Amniotic stem cell (primary cell): ENCODE measurements around the gene KCNJ12.
"Not testable (repeated sequence)": the region's sequence is repeated elsewhere in the genome, so short reads cannot be mapped to it uniquely, and the experiment has no call there.

Source experiments
- DNase-seq: peaks from one replicate; lab custom pipeline; 2025; lab: John Stamatoyannopoulos, UW

KCNJ12 gene

GRCh38 chr17:21422311-21423189, 46.4 kb downstream of the KCNJ12 start:
- DNase-seq: not testable (repeated sequence)

GRCh38 chr17:21423190-21423493, 47.0 kb downstream of the KCNJ12 start:
- DNase-seq: not testable (repeated sequence)

- not testable (repeated sequence) for DNase-seq
These were observed 48.5 kb downstream of the KCNJ12 start for GRCh38 chr17:21424697-21425096.

GRCh38 chr17:21425321-21425720, 49.2 kb downstream of the KCNJ12 start:
- no peak for DNase-seq

- no peak for DNase-seq
These were observed 49.6 kb downstream of the KCNJ12 start for GRCh38 chr17:21425736-21426135.

- DNase-seq: not testable (repeated sequence)
These were observed 50.1 kb downstream of the KCNJ12 start for GRCh38 chr17:21426246-21426645.

GRCh38 chr17:21426876-21427275, 50.7 kb downstream of the KCNJ12 start:
- DNase-seq: not testable (repeated sequence)

- not testable (repeated sequence) for DNase-seq
These were observed 51.6 kb downstream of the KCNJ12 start for GRCh38 chr17:21427727-21428126.

GRCh38 chr17:21428752-21429424, 52.7 kb downstream of the KCNJ12 start:
- not testable (repeated sequence) for DNase-seq

GRCh38 chr17:21429921-21430628, 53.9 kb downstream of the KCNJ12 start:
- not testable (repeated sequence) for DNase-seq

- not testable (repeated sequence) for DNase-seq
These were observed 57.8 kb downstream of the KCNJ12 start for GRCh38 chr17:21433971-21434370.

- not testable (repeated sequence) for DNase-seq
These were observed 58.8 kb downstream of the KCNJ12 start for GRCh38 chr17:21434976-21435375.

- DNase-seq: not testable (repeated sequence)
These were observed 60.3 kb downstream of the KCNJ12 start for GRCh38 chr17:21436481-21436880.

GRCh38 chr17:21436883-21437836, 61.0 kb downstream of the KCNJ12 start:
- not testable (repeated sequence) for DNase-seq

- not testable (repeated sequence) for DNase-seq
These were observed 62.3 kb downstream of the KCNJ12 start for GRCh38 chr17:21438316-21439014.

GRCh38 chr17:21439015-21439336, 62.8 kb downstream of the KCNJ12 start:
- not testable (repeated sequence) for DNase-seq

GRCh38 chr17:21445091-21445650, 69.0 kb downstream of the KCNJ12 start:
- DNase-seq: no peak

- DNase-seq: not testable (repeated sequence)
These were observed 71.4 kb downstream of the KCNJ12 start for GRCh38 chr17:21447552-21447951.

GRCh38 chr17:21449891-21450290, 73.7 kb downstream of the KCNJ12 start:
- not testable (repeated sequence) for DNase-seq

GRCh38 chr17:21451975-21452374, 75.8 kb downstream of the KCNJ12 start:
- DNase-seq: no peak
